Endometrium (tissue), 2 donors: Measurements from ENCODE around the gene GNA12.

Experiments
- FAIRE-seq: peaks from 2 replicates; lab custom pipeline; 2012; peaks lifted over from hg19 to GRCh38; lab: Jason Lieb, UNC
- donor health status: control.
- donor health status: control.

Gene GNA12

DNA sequence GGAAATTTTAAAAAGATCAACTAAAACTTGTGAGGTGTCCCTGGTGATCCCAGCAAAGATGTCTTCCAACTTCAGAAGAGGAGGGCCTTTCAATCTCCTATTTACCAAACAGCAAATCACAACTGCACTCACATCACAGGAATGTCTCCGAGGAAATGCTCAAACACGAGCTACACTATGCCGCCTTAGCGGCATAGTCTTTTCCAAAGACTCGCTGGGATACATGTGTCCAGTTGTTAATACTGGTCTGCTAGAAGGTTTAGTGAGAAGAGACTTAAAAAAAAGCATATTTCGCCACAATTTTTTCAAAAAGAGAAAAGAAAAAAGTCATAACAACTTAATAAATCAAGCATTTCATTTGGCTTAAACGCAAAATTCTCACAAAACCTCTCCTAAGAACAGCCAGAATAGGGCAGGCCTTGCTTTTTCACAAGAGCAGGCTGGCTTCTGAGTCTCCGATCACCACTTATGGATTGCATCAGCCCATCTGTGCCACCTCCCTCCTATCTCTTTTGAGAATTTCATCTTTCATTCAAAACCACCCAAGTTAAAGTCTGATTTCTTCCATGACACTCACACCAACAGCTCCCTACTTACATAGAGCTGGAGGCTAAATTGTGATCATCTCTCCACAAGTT, 66.1 kb downstream of the GNA12 start:
- FAIRE-seq: no peak

GRCh38 chr7:2776401-2776800, 67.7 kb downstream of the GNA12 start:
- no peak for FAIRE-seq

GRCh38 chr7:2775785-2776184, 68.3 kb downstream of the GNA12 start:
- FAIRE-seq: no peak

GRCh38 chr7:2775376-2775775, 68.7 kb downstream of the GNA12 start:
- FAIRE-seq: no peak

- FAIRE-seq: no peak
These were observed 69.2 kb downstream of the GNA12 start for GRCh38 chr7:2774935-2775334.

DNA sequence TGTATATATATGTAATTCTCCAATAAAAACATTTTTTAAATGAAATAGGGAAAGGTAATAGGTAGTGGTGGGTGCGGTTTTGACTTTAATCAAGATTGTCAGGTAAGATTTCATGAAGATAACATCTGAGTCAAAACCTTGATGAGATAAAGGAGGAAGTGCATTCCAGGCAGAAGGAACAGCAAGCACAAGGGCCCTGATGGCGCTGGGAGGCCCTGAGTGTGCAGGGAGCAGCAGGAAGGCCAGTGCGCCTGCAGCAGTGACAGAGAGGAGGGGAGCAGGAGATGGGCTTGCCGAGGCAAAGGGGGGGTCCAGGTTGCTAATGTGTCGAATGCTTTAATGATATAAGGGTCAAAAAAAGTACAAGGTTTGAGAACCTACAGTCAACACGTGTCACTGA, 69.8 kb downstream of the GNA12 start:
- FAIRE-seq: no peak

DNA sequence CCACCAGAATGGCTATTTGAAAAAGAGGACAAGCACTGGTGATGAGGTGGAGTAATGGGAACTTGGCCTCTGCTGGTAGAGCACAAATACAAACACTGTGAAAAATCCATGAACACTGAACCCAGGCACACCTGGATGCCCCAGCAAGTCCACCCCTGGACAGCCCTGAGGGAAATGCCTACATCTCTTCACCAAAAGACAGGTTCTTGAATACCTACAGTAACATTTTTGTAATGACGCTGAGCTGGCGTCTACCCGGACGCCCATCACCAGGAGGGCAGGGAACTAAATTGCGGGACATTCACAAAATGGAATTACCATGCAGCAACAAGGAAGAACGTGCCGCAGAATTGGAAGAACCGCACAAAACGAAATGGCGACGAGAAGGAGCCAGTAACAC, 70.5 kb downstream of the GNA12 start:
- FAIRE-seq: no peak

DNA sequence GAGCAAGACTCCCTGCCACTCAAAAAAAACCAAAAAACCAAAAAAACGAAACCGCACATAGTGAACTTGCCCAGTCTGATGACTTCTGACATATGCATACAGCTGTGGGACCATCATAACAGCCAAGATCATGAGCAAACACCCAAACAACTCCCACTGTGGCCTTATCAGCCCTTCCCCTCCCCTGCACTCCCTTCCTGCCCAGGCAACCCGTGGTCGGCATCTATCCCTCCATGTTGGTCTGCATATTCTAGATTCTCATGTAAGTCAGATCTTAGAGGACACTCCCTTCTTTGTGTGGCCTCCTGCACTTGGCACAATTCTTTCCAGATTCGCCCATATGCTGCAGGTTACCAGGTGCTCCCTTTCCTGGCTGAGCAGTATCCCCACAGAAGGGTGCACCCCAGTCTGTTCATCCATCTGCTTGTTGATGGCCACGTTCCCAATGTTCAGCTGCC, 72.8 kb downstream of the GNA12 start:
- no peak for FAIRE-seq

DNA sequence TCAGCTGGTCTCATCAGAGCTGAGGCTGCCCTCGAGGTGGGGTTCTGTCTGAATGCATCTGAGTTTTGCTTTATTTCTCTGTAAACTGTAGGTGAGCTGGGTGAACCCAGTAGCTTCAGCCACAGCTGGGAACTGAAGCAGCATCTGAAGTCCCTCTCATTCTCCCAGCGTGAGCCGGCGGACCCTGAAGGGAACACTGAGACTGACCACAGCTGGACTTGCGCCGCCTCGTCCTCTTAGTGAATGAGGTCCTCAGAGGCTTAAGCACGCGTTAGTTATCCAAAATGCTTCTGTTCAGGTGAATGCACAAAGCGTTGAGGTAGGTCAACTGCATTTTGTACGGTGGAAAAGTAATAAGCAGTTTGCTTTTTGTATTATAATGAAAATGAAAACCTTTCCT, 79.5 kb downstream of the GNA12 start:
- FAIRE-seq: no peak

DNA sequence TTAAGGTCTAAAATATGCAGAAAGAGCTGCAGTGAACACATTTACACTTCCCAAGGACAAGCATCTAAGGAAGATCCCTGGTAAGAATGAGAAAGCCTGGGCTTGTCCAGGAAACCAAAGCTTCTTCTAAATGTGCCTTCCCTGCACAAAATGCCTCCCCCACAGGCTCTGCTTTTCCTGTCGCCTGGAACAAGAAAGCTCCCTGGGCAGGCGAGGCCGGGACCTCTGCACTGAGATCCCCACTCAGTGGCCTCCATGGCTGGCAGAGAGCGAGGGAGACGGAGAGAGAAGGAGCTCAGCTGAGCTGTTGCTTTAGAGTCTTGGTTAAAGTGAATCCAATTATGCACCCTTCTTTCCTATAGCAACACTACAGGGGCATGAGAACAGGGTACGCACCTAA, 80.5 kb downstream of the GNA12 start:
- FAIRE-seq: no peak

DNA sequence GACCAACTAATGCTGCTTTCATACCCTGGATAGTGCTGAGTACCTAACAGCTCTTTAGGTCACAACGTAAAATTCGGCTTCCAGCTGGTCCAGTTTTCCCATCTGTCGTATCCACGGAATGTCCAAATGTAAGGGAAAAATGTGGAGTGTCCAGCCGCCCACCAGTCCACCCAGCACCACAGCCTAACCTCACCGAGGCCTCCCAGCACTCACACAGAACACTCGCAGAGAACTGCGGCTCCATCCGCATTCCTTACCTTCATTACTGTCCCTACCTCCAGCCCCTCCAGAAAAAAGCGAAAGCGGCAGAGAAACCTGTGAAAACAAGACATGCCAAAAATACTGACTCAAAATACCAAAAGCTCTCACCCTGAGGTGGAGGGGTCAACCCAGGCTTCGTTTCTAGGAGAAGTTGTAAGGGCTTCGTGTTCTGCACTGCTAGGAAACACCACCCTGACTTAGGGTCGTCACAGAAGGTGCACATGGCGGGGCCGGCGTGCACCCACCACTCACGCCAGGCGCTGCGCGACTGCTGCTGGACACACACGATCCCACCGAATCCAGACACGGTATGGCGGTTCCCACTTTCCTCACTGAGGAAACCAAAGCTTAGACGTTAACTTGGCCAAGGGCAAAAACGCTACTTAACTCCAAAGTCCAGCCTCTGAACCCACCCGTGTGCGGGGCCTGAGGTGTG, 82.2 kb downstream of the GNA12 start:
- no peak for FAIRE-seq

DNA sequence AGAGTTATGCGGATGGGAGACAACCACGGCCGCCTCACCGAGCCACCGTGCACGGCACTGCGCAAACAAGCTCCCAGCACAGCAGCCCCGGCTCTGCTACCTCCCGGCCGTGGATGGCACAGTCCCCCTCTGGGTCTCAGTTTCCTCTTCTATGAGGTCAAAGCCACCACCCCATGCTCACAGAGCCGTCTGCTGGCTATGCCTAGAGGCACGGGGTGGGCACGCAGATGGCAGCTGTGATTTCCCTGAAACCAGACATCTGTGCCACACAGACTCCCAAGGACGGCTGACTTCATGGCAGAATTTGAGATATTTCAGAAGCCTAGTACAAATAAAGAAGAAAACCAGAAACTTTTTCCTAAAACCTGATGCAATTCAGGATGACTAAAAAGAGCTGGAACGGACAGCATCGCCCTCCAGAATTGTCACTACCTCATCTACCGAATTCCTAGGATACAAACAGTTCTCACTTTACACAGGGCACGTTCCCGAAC, 82.9 kb downstream of the GNA12 start:
- no peak for FAIRE-seq

- no peak for FAIRE-seq
These were observed 83.8 kb downstream of the GNA12 start for GRCh38 chr7:2760098-2760889.

GRCh38 chr7:2759736-2760097, 84.4 kb downstream of the GNA12 start:
- no peak for FAIRE-seq

DNA sequence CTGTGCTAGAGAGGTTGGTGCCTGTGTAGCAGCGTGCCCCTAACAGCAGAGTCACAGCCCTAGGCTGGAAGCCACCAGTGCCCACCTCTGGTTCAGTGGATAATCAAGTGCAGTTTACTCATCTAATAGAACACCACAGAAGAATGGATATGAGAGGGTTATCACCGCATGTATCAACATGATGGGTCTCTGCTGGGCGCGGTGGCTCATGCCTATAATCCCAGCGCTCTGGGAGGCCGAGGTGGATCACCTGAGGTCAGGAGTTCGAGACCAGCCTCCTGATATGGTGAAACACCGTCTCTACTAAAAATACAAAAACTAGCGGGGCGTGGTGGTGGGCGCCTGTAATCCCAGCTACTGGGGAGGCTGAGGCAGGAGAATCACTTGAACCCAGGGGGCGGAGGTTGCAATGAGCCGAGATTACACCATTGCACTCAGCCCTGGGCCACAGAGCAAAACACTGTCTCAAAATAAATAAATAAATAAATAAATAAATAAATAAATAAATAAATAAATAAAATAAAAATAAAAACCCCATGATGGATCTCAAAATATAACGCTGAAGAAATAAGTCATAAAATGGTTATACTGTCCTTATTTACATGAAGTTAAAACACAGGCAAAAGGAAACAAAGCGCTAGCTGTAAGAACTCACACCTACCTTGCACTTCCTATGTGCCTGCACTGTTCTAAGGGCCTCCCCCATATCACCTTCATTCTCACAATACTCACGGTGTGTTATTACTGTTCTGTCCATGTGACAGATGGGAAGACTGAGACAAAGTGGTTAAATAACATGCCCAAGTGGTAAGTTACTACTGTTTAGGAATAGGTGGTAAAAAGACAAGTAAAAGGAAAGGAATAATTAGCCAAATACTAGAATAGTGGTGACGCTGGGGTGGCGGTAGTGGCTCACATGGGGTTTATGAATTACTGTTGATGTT, 85.2 kb downstream of the GNA12 start:
- FAIRE-seq: no peak

DNA sequence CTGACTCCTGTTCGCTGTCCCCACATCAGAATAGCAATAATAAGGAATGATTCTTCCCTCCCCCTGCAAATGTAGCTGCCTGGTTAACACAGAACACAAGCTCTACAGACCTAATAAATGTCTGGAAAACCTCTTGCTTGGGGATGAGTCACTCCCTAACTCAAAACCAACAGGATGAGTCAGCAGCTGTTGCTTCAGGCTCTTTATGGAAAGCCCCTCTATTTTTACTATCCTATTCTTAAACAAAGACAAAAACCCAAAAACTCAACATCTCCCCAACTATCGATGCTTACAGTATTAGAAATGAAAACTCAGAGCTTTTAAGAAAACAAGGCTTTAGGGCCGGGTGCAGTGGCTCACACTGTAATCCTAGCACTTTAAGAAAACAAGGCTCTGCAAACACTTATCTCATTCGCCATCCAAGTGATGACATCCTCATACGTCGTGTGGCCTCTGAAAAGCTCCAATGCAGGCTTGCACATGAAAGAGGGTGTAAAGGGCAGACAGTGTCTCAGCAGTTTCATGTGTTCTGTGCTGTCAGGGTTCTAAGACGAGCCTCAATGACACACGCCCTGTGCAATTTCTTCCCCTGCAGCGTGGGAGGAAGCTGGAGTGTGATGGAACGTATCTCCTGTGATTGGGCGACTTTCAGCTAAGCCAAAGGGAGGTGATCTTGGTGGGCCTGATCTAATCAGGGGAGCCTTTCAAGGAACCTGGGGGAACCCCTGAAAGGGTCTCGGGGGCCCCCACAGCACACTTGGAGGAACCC, 86.0 kb downstream of the GNA12 start:
- FAIRE-seq: peak; percentile 93

GRCh38 chr7:2757361-2757903, 86.7 kb downstream of the GNA12 start:
- FAIRE-seq: no peak

DNA sequence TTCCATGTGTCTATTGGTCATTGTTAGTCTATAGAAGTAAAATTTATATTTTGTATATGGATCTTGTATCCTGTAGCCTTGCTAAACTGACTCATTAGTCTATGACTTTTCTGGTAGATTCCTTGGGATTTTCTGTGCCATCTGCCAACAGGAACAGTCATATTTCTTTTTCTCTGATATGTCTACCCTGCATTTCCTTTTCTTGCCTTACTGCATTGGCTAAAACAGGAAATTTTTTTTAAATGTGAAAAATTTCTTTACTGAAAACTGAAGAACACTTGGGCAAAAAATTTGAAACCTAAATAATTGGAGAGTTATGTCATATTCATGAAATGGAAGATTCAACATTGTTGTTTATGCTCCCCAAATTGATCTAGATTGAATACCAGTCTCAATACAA, 88.6 kb downstream of the GNA12 start:
- no peak for FAIRE-seq

GRCh38 chr7:2754912-2755311, 89.2 kb downstream of the GNA12 start:
- FAIRE-seq: no peak

GRCh38 chr7:2754086-2754485, 90.0 kb downstream of the GNA12 start:
- FAIRE-seq: no peak

GRCh38 chr7:2753148-2753547, 91.0 kb downstream of the GNA12 start:
- FAIRE-seq: no peak
